Neural cell (in vitro differentiated cells): ENCODE measurements around the gene SLC6A17. TPM values are rescaled to one million over a fixed set of nuclear protein-coding genes. Genes with fewer than 3 reads are reported as not detected.

Experiments used
- H2AFZ ChIP-seq: fragments of 200-600, 300-800 bp; sonication (generic), shearing (Covaris generic); 2 replicates; pipeline ENCODE4 v1.6.0; 2014; ENCODE audit warnings: low read depth, mild to moderate bottlenecking, antibody characterized with exemption, low read length, moderate library complexity
- H3F3A ChIP-seq: fragments of 200-600 bp; shearing (Covaris generic); 2 replicates; pipeline ENCODE4 v1.6.1; 2016; ENCODE audit warnings: mild to moderate bottlenecking, moderate library complexity, mixed read lengths, antibody characterized with exemption, low read length; ENCODE audit not compliant: insufficient read depth, poor library complexity, severe bottlenecking
- H3K27ac ChIP-seq: fragments of 200-600, 300-800 bp; sonication (generic), shearing (Covaris generic); 2 replicates; pipeline ENCODE4 v1.5.1; 2014; ENCODE audit warnings: mild to moderate bottlenecking, low read length, moderate library complexity
- H3K27me3 ChIP-seq: fragments of 300-800, 200-600 bp; sonication (generic), shearing (Covaris generic); 2 replicates; pipeline ENCODE4 v1.6.0; 2014; ENCODE audit warnings: mild to moderate bottlenecking, low read depth, low read length, moderate library complexity; ENCODE audit not compliant: insufficient read depth
- H3K36me3 ChIP-seq: fragments of 300-800, 200-600 bp; sonication (generic), shearing (Covaris generic); 2 replicates; pipeline ENCODE4 v1.5.1; 2014; ENCODE audit warnings: mild to moderate bottlenecking, antibody characterized with exemption, low read length, moderate library complexity; ENCODE audit not compliant: insufficient read depth
- H3K4me2 ChIP-seq: fragments of 300-800, 200-600 bp; sonication (generic), shearing (Covaris generic); 2 replicates; pipeline ENCODE4 v1.6.0; 2014; ENCODE audit warnings: mild to moderate bottlenecking, low read length
- H3K4me3 ChIP-seq: fragments of 300-800, 200-600 bp; sonication (generic), shearing (Covaris generic); 2 replicates; pipeline ENCODE4 v1.5.1; 2014; ENCODE audit warnings: mild to moderate bottlenecking, low read length, moderate library complexity
- H3K79me2 ChIP-seq: fragments of 200-600 bp; shearing (Covaris generic); replicated peaks from 2 replicates; pipeline ENCODE4 v1.6.0; 2014; ENCODE audit warnings: mild to moderate bottlenecking, low read length, moderate library complexity; ENCODE audit not compliant: insufficient read depth
- H3K9ac ChIP-seq: fragments of 300-800, 200-600 bp; sonication (generic), shearing (Covaris generic); 2 replicates; pipeline ENCODE4 v1.6.1; 2016; ENCODE audit warnings: mild to moderate bottlenecking, low read length, mixed read lengths
- H3K9me2 ChIP-seq: fragments of 200-600 bp; shearing (Covaris generic); 2 replicates; pipeline ENCODE4 v1.6.1; 2016; ENCODE audit warnings: mild to moderate bottlenecking, low read length, mixed read lengths; ENCODE audit not compliant: insufficient read depth
- H3K9me3 ChIP-seq: fragments of 200-600, 300-800 bp; sonication (generic), shearing (Covaris generic); 2 replicates; pipeline ENCODE4 v1.6.1; 2016; ENCODE audit warnings: mild to moderate bottlenecking, mixed run types, low read length, moderate library complexity, mixed read lengths
- H4K20me1 ChIP-seq: fragments of 200-600 bp; shearing (Covaris generic); 2 replicates; pipeline ENCODE4 v1.6.1; 2016; ENCODE audit warnings: mild to moderate bottlenecking, mixed run types; ENCODE audit not compliant: insufficient read depth
- CTCF ChIP-seq: fragments of 450-650 bp; IDR thresholded peaks from 2 replicates; pipeline ENCODE4 v1.5.1; 2014; ENCODE audit warnings: antibody characterized with exemption, mild to moderate bottlenecking, moderate library complexity; ENCODE audit not compliant: poor library complexity, severe bottlenecking
- EP300 ChIP-seq: fragments of 450-650 bp; conservative IDR thresholded peaks from 2 replicates; pipeline ENCODE4 v1.6.1; 2014; ENCODE audit warnings: antibody characterized with exemption, mild to moderate bottlenecking, moderate library complexity; ENCODE audit not compliant: poor library complexity, severe bottlenecking
- EZH2 ChIP-seq: fragments of 200-600, 300-800 bp; shearing (Covaris generic), sonication (generic); IDR thresholded peaks from 2 replicates; pipeline ENCODE4 v1.6.1; 2014; ENCODE audit warnings: antibody characterized with exemption, low read length, borderline replicate concordance, mild to moderate bottlenecking; ENCODE audit not compliant: insufficient read depth, poor library complexity, severe bottlenecking
- MXI1 ChIP-seq: fragments of 450-650 bp; conservative IDR thresholded peaks from 2 replicates; pipeline ENCODE4 v1.6.1; 2014; ENCODE audit warnings: antibody characterized with exemption, mild to moderate bottlenecking; ENCODE audit not compliant: poor library complexity, severe bottlenecking
- POLR2AphosphoS5 ChIP-seq: IDR thresholded peaks from 2 replicates; pipeline ENCODE4 v1.6.1; 2012
- RAD21 ChIP-seq: fragments of 450-650 bp; conservative IDR thresholded peaks from 2 replicates; pipeline ENCODE4 v1.6.1; 2014; ENCODE audit warnings: antibody characterized with exemption, mild to moderate bottlenecking, moderate library complexity
- REST ChIP-seq: IDR thresholded peaks from 2 replicates; pipeline ENCODE4 v1.6.1; 2012; ENCODE audit warnings: borderline replicate concordance
- SMC3 ChIP-seq: fragments of 450-650 bp; conservative IDR thresholded peaks from 2 replicates; pipeline ENCODE4 v1.6.1; 2014; ENCODE audit warnings: antibody characterized with exemption, mild to moderate bottlenecking, moderate library complexity; ENCODE audit not compliant: poor library complexity
- TAF1 ChIP-seq: IDR thresholded peaks from 2 replicates; pipeline ENCODE4 v1.6.1; 2012; ENCODE audit warnings: low read depth
- polyA plus RNA-seq: library from polyadenylated mRNA; depleted of rRNA; stranded (reverse); fragments of >200 nt; gene quantifications from 2 replicates; pipeline ENCODE4 v1.2.3, GENCODE V29; 2014

The SLC6A17 gene
- polyA plus RNA-seq, 1 donor from 2014 or later: 3.5 TPM

GRCh38 chr1:110177775-110178174, 27.5 kb downstream of the SLC6A17 start (continued):
- no peak for TF ChIP-seq CTCF

GRCh38 chr1:110183642-110184167, 33.4 kb downstream of the SLC6A17 start:
- Histone ChIP-seq H3K9me3 (no peaks in the 10 kb centered on the region), H3K9me2 (no peaks in the 10 kb centered on the region), H3K27ac (no peak overlapping the region), H3K36me3 (no peaks in the 10 kb centered on the region), H3K4me2 (no peak overlapping the region), H3K4me3 (no peak overlapping the region), H3K9ac (no peak overlapping the region), H3K79me2 (no peaks in the 10 kb centered on the region), H3K27me3 (no peaks in the 10 kb centered on the region), H2AFZ (no peak overlapping the region), H3F3A (no peaks in the 10 kb centered on the region), H4K20me1 (no peaks in the 10 kb centered on the region)
- no peak for TF ChIP-seq REST
- no peak for TF ChIP-seq EP300
- no peak for TF ChIP-seq RAD21

- H3K4me3 ChIP-seq: no peak overlapping the region
- H3F3A ChIP-seq: no peaks in the 10 kb centered on the region
- no peak overlapping the region for H3K27ac ChIP-seq
- no peaks in the 10 kb centered on the region for H3K36me3 ChIP-seq
- H3K9me3 ChIP-seq: no peaks in the 10 kb centered on the region
- no peaks in the 10 kb centered on the region for H3K79me2 ChIP-seq
- no peaks in the 10 kb centered on the region for H3K9me2 ChIP-seq
- no peak overlapping the region for H3K4me2 ChIP-seq
- H3K27me3 ChIP-seq: no peaks in the 10 kb centered on the region
- no peak overlapping the region for H2AFZ ChIP-seq
- no peak for TF ChIP-seq MXI1
- no peak for TF ChIP-seq TAF1
- TF ChIP-seq POLR2AphosphoS5: no peak
- no peak for TF ChIP-seq CTCF
- no peak for TF ChIP-seq RAD21
- TF ChIP-seq REST: no peak
- no peak for TF ChIP-seq SMC3
- no peak for TF ChIP-seq EZH2
- TF ChIP-seq EP300: no peak
- H3K9ac ChIP-seq: no peak overlapping the region
- H4K20me1 ChIP-seq: no peaks in the 10 kb centered on the region
Measured at GRCh38 chr1:110184446-110184845, 34.2 kb downstream of the SLC6A17 start.
